DMS 273 treated with DMSO at 0.1 percent for 48 hours (cell line): ENCODE results near the gene CREB3L4.

Source experiments
- DNase-seq: peaks from one replicate; lab custom pipeline; 2025; lab: John Stamatoyannopoulos, UW

Gene CREB3L4

DNA sequence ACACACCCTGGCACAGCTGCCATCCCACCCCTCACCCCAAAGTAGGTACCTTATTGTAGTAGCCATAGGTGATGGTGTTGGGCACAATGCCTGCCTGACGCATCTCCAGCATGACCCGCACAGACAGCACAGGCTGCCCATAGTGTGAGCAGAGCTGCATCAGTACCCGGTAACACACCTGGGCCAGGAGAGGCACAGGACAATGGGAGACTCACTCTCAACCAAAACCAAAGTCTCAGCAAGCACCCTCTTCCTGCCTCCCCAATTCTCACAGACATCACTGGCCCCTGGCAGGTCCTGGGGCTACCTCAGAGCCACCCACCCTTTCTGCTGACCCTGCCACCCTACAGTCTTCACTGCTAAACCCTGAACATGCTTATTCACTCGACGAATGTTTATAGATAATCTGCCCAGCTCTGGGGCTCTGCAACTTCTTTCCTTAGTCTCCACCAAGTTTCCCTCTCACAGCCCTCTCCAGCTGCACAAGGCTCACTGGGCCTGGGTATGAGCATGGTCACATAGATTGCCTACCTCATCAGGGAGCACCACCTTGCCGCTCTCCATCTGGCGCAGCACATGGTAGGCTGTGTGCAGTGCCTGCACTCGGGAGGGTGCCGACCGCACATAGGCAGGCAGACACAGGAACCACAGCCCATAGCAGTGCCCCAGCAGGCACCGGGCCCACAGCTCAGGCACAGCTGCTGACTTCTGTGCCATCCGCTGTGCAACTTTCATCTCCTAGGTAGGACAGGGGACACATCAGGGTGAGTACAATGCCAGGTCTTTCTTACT is 31.5 kb upstream of the CREB3L4 start:
- DNase-seq: no peak

DNA sequence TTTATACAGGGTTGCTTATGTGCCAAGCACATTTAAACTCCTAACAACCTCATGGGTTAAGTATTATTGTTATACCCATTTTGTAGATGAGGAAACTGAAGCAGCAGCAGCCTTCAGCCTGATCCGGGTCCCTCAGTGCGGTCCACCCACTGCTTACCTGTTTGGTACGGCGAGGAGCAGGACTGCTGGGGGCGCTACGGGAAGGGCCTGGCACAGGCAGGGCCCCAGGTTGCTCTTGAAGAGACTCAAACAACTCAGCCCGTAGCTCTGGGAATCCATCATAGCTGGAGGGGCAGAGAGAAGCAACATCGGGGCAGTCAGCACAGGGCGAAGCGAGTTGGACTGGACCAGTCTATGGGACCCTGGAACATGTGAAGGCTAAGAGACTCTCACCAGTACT is 30.4 kb upstream of the CREB3L4 start:
- DNase-seq: no peak

DNA sequence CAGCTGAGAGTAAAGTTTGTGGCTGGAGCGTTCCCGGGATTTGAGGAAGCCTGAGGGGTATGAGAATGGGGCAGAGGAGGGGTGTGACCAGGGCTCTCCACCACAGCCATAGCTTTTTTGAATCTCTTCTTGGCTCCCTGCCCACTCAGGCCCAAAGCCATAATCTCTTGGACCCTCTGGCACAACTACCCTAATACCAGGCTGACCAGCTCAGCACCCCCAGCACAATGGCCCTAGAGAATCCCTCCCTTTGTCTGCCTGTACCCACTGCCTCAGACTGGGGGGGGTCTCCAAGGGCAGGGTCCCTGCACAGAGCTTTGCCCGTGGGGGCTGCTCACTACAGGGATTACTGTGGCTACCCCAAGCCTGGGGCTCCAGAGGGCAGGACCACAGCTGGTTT is 28.7 kb upstream of the CREB3L4 start:
- no peak for DNase-seq

DNA sequence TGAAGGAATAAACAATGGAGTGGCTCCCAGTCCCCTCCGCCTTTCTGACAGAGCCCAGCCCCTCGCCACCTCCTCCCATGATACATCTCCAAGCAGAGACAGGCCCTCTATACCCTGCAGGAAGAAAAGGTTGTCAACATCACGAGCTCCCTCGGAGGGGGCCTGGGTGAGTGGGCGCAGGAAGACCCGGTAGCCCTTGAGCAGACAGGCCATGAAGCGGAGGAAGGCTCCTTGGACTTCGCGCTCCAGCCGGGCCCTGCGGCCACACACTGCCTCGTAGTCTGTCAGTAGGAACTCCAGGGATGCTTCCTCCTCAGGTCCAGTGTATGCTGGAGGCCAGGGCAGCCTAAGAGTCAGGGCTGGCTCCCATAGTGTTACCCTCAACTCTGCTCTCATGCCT is 28.2 kb upstream of the CREB3L4 start:
- DNase-seq: no peak

DNA sequence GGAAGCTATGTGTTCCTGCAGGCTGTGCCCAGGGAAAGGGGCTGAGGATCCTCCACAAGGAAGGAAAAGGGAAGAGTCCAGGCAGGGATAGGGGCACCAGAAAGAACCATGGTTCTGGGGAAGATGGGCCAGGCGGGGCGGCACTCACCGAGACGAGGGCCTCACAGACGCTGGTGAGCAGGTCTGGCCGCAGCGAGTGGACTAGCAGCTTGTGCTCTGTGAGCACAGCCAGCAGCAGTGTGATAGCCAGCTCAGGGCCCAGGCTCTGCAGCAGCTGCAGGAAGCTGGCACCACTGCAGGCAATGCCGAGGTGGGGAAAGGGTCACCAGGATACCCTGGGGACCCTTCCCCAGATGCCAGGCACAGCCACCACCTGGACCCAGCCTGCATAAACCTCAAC is 26.9 kb upstream of the CREB3L4 start:
- DNase-seq: no peak

DNA sequence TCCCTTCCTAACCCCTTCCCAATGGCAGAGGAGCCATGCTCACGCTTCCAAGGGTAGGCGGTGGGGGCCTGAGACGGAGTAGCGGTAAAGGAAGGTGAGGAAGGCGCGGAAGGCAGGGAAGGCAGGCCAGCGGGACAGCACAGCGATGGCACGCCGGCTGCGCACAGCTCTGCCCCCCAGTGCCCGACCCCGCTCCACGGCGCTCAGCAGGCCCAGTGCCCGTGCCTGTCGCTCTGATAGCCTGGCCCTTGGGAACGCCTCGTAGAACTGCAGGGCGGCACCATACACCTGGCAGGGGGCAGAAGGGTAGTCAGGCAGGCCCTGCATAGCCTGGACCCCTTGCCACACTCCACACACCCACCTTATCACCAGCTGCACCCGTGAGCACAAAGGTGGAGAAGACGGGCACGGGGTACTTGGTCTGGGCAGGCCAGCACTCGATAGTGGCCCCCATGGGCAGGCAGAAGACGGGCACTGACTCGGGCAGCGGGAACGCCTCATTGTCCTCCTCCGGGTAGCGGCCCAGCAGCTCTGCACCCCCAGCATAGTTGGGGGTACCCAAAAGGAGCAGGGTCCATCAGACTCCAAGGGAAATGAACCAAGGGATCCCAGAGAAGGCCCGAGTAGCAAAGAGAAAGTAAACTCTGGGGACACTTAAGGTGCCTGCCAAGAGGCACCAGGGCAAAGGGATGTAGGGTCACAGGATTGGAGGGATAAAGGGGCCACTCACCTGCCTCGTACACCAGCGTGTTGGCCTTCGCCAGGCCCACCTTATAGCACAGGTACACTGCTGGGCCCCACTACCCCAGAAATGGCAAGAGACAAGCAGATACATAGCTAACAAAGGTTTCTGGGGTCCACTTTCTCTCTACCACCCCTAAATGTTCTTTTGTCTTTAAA is 25.6 kb upstream of the CREB3L4 start:
- DNase-seq: no peak

DNA sequence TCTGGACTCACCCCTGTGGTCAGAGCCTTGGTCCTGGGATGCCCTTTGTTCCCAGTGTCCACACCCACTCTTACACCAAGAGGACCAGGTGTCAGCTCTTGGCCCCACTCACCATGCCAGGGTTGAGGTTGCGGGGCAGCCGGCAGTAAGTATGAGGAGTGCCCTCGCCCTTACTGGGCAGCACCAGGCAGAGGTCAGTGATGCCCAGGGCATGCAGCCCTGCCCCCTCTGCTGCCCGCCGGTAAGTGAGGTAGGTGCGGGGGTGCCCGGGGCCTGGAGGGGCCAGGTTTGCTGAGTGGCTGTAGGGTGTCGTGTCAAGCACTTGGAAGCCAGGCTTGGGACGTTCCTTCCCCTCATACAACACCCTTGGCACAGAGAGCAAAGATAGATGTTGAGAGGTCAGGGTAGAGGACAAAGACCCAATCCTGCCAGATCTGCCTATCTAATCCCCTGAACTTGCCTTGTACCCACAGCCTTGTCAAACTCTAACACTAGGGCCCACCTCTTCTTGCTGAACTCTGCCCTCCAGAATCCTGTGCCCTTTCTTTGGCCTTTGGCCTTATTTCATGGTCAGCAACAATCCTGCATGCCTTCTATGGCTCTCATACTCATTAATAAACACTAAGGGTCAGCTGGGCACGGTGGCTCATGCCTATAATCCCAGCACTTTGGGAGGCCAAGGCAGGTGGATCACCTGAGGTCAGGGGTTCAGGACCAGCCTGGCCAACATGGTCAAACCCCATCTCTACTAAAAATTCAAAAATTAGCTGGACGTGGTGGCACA is 24.7 kb upstream of the CREB3L4 start:
- DNase-seq: no peak

DNA sequence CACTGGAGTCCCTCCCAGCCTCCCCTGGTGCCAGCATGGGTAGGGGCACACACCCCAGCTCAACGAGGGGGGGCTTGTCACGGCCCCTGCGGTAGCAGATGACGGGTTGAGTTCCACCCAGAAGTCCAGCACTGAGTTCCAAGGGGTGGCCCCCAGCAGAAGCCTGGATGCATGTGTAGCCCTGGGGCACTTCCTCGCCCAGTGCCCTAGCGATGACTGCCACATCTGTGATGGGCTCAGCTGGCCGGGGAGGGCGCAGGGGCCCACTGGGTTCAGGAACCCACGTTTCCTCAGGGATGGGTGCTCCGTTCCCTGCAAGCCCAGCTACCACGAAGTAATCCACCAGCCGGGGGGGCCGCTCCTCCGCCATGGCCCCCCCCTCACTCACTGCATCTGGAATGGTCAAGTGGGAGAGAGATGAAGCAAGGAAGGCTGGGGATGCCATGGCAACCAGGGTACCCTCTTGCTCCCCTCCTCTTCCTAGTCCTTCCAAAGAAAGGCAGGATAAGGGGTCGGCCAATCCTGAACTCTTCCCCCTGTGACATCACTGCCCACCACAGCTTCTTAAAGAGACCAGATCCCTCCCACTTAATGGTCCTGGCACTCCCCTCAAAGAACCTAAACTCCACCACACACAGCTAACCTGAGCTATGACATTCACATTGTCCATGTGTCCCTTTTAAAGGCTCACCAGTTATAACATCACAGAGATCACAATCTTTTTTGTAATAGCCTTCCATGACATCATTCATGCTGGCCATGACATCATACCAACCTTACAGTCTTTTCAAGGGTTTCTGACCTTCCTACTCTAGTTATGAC is 23.5 kb upstream of the CREB3L4 start:
- no peak for DNase-seq

DNA sequence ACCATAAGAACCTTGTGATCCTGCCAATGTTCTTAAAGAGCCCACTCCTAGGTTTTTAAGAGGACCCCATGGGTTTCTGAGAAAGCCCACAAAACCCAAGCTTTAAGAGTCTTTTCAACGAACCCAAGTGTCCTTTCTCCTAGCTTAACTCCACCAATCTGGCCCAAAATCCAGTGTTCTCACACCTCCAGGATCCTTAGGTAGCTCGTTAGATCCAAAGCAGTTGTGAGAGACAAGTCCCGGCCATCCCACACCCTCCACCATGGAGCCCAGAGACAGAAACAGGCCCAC is 22.9 kb upstream of the CREB3L4 start:
- DNase-seq: no peak

DNA sequence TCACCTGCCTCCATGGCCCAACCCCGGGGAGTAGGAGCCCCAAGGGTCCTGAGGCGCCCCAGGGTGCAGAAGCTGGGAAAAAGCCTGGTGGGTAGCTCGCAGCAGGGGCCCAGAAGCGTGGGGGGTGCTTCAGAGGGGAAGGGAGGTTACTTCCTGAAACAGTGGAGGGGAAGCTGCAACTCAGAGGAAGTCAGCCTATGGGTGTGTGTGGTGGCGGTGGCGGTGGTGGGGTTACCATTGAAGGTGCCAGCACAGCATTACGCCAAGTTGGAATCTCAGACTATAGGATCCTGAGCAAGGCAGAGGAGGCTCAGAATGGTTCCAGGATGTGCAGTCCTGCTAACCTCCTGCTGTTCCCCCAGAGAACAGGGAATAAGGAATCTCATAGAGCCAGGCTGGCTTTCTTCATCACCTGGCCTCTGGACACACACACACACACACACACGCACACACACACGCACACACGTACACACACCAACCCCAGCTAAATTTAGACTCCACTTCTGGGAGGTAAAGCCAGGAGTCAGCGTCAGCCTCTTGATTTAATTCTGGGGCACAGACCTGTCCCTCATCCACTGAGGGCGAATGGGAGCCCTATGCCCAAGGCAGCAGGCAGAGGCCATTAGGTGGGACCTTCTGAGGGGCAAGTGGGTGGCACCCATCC is 22.4 kb upstream of the CREB3L4 start:
- DNase-seq: no peak

DNA sequence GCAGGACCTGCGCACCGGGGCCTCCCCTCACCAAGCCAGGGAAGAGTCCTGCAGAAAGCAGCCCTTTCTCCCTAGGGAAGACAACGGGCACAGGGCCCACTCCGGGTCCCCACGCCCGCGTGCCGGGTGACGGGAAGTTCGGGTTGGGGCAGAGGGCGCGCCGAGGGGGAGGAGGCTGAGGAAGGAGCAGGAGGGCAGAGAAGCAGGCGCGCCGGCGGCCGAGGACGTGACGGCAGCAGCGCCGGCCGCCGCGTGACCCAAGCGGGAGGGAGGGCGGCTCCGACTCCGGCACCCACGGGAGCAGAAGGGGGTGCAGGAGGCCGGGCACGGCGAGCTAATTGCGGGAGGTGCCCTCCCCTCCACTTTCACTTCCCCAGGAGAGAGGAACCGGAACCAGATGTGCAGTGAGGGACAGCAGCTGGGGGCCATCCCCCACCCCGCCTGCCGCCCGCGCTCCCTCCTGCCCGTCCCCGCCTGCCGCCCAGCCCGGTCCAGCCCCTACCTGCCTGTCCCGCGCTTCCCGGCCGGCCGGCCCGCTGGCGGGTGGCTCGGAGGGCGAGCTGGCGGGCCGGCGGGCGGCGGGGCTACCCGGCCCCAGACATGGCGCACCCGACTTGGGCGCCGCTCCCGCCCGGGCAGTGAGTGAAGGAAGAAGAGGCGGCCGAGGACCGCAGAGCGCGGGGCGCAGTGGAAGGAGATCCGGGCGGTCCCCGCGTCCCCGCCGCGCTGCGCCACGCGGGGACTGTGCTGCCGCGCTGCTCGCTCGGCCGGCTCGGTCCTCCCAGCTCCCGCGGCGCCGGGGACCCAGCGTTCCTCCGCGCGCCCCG is 21.7 kb upstream of the CREB3L4 start:
- peak; percentile 18 for DNase-seq

DNA sequence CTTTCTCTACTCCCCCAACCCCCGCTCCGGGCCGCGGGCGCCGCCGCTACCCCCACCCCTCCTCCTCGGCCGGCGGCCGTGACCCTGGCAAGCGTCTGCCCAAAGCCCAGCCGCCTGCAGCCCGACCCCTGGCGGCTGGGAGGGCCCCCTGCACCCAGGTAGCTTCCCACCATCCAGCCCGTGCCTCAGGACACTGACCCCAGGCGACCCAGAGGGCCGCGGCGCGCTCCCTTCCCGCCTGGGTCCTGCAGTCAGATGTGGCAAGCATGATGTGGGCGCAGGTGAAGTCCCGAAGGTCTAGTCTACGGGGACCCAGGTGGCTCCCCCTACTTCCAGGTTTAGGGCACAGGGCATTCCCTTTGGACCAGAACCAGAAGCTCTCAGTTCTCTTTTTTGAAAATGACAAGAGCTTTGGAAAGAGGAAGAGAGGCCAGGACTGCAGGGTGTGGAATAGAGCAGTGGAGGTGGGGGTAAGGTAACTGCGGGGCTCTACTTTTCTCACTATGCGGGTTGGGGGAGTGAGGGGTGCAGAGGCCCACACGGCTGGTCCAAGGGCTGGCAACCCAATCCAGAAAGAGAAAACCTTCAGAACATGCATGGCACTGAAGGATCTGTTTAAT is 21.0 kb upstream of the CREB3L4 start, which contains the start of gene DENND4B:
Gene DENND4B (minus strand): TSS at position 97 of the 620 bp plus-strand sequence. CDS start 2,344 bp downstream, outside the sequence.
- peak; percentile 19 for DNase-seq

DNA sequence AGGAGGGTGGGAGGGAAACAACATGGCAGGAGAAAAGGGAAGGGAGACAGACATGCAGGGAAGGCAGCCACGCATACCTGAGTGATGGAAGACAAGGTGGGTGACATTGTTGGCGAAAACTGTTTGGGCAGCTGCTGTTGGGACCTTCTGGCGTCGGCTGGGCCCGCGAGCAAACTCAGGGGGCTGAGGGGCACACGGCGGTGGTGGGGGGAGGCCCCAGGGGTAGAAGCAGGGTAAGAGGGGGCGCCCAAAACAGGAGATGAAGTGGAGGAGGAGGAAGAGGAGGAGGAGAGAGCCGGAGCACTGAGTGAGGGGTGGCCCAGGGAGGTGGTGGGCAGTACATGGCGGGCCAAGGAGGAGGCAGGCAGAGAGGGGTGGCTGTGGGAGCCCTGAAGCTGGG is 16.5 kb upstream of the CREB3L4 start:
- DNase-seq: no peak

DNA sequence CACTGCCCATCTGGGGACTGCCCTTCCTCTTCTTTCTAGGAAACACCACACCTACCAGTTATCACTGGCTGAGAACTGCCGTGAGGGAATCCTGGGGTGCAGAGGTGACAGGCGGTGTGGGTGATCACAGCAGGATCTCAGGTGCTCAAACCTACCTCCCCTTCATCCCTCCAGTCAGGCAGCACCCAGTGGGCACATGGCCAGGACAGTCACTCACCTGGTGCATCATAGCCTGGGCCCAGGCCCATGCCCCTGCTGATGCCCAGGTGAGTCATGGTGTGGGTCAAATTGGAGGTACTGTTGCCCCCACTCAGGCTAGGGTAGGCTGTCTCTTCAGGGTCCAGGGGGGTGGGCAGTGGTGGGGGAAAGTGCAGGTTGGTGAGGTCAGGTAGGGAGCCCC is 15.9 kb upstream of the CREB3L4 start:
- no peak for DNase-seq

DNA sequence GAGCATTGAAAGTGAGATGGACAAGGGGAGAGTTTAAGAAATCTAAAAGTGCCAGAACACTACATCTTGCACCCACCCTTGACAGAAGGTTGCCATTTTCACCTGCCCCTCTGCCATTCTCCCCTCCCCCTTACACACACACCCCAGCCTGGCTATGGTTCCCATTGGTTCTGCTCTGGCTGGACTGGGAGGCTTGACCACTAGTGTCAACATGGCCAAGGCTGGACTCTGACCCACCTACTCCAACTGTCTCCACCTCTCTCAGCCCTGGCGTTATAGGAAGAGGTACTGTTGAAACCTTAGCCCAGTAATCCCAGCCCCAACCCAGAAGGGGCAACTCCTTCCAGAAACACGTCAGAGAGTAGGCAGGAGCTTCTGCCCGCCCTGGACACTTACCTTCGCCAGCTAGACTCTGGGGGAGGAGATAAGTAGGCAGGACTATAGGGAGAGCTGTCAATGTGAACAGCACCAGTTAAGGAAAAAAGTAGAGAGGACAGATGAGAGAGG is 13.8 kb upstream of the CREB3L4 start:
- no peak for DNase-seq

DNA sequence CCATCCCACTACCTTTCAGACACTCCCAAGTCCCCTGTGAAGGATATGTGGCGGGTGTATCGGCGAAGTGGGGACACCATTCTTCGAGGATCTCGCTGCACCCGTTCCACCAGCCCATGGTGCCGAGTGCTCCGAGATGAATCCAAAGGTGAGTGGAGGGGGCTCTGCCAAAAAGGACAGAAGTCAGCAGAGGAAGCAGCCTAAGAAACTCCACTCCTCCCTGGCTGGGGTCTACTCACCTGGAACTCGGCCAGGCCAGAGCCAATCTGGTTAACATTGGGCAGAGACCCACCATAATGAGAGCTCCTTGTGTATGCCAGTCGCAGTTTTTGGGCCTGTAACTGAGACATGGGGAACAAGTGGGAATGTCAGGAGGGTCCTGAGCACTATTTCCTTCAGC is 12.9 kb upstream of the CREB3L4 start:
- no peak for DNase-seq

DNA sequence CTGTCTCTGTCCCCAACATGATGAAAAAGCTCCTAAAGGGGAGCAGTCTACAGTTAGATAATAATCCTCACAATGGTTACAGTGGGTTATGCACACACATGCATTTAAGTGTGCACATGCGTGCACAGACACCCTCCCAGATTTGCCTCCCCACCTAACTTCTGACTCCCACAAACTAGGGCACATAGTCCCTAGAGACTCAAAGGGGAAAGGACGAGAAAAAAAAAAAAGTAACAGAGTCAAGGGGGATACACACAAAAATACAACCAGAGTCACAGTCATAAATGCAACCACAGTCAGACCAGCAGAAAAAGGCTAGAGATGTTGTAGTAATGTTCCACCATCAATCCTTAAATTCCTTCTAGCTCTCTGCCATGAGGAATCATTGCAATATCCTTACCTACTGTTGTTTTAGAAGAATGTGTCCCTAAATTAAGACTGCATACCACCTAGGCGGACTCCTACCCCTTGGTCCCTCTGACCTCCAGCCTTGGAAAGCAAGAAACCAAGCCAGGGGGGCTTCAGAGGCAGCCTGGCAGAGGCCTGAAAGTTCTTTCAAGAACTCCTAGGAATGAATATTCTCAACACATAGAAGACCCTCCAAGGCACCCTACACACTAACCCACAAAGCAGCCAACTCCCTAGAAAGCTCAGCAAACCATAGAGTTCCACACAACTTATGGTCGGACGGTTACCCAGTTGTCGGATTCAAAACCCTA is 10.5 kb upstream of the CREB3L4 start:
- DNase-seq: no peak

DNA sequence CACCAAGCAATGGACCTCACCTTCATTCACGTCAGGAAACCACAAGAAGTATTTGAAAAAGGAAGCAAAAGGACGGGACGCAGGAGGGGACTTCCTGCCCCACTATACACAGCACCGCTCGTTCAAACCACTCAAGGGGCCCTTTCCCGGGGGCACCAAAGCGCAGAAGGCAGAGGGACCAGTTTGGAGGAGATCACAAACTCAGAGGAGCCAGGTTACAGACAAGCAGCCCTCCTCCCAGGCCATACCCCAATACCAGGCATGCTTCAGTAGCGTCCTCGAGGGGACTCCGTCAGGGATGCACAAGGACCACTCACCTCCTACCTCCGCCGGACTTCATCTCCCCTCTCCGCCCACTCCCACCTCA is 10.0 kb upstream of the CREB3L4 start:
- no peak for DNase-seq
